Upper lobe of left lung (tissue), 4 donors: ENCODE measurements around the gene SULT1C3.

Experiments used
- POLR2A ChIP-seq, 4 donors: fragments of 450-650 bp; IDR thresholded peaks; one replicate each; pipeline ENCODE4 v1.5.1; 2016 to 2017; ENCODE audit warnings: antibody characterized with exemption in 4 of 4, mild to moderate bottlenecking in 2 of 4
- TF ChIP-seq, protein P1 (sequence below), 6 experiments: fragments of 450-650 bp in 4 of 6; fragments of 200-600 bp in 2 of 6; sonication (generic) in 2 of 6; IDR thresholded peaks; one replicate each; pipeline ENCODE4 v1.5.1; 2016 to 2019; ENCODE audit warnings: antibody characterized with exemption in 6 of 6

DNA sequence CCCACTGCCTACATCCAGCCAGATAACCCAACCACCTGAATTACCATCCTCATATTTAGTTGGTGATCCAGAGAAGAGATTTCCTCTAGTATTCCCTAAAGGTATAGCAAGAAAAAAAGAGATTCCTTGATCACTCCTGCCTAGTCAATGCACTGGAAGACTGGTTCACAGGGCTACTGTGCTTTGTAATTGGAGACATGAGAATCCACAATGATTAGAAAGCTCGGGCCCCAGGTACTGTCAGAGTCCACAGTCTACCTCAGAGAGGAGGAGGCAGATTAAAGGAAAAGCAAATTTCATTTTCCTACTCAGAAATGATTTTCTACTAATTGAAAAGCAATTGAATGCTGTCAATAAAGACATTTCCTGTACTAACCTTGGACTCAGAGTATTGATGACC is 22.3 kb downstream of the SULT1C3 start:
- TF ChIP-seq, protein P1, sequence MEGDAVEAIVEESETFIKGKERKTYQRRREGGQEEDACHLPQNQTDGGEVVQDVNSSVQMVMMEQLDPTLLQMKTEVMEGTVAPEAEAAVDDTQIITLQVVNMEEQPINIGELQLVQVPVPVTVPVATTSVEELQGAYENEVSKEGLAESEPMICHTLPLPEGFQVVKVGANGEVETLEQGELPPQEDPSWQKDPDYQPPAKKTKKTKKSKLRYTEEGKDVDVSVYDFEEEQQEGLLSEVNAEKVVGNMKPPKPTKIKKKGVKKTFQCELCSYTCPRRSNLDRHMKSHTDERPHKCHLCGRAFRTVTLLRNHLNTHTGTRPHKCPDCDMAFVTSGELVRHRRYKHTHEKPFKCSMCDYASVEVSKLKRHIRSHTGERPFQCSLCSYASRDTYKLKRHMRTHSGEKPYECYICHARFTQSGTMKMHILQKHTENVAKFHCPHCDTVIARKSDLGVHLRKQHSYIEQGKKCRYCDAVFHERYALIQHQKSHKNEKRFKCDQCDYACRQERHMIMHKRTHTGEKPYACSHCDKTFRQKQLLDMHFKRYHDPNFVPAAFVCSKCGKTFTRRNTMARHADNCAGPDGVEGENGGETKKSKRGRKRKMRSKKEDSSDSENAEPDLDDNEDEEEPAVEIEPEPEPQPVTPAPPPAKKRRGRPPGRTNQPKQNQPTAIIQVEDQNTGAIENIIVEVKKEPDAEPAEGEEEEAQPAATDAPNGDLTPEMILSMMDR (IDR thresholded peaks at IDR 0.05): no peak
- no peak for TF ChIP-seq POLR2A (IDR thresholded peaks at IDR 0.05)
